B cell (primary cell): Measurements from ENCODE around the gene ATP5F1A. TPM values are rescaled to one million over a fixed set of nuclear protein-coding genes. Genes with fewer than 3 reads are reported as not detected.
"Not testable (repeated sequence)": the region's sequence is repeated elsewhere in the genome, so short reads cannot be mapped to it uniquely, and the experiment has no call there.

Experiments used
- ATAC-seq: fragments of 200-7000 bp; cut with Tn5 transposase; one replicate; pipeline ENCODE4 v1.10.0; 2021; ENCODE audit warnings: low read depth, mild to moderate bottlenecking, moderate number of reproducible peaks, moderate library complexity
- CTCF ChIA-PET: fragments of 350-600 bp; sonication (Branson Sonifier 250); formaldehyde crosslinking; loops from one replicate; lab custom pipeline; 2021; ENCODE audit warnings: antibody characterized with exemption, inconsistent platforms; lab: Charles Lee
- POLR2A ChIA-PET: fragments of 350-600 bp; sonication (Branson Sonifier 250); formaldehyde crosslinking; loops from one replicate; lab custom pipeline; 2021; ENCODE audit warnings: antibody characterized with exemption; lab: Charles Lee
- DNase-seq: peaks from one replicate; pipeline ENCODE4 v3.0.0; 2013
- H2AFZ ChIP-seq: 2 replicates; pipeline ENCODE4 v1.6.1; 2012; ENCODE audit warnings: mild to moderate bottlenecking, low read depth, low read length; ENCODE audit not compliant: insufficient read depth, poor library complexity, severe bottlenecking
- H3K27ac ChIP-seq, 2 donors: 1 replicate in 1 of 2; 2 replicates in 1 of 2; pipeline ENCODE4 v1.5.1; 2012 to 2013; ENCODE audit warnings: low read length in 2 of 2, mild to moderate bottlenecking in 2 of 2, moderate library complexity in 1 of 2
- H3K27me3 ChIP-seq, 4 experiments: fragments of 200-600 bp in 1 of 4; sonication (generic) in 1 of 4; replicated peaks in 1 of 4; 1 replicate in 2 of 4; 2 replicates in 2 of 4; pipeline versions ENCODE4 v1.6.1 to v1.7.0; 2013 to 2016; ENCODE audit warnings: low read length in 3 of 4, mild to moderate bottlenecking in 2 of 4, mixed read lengths in 1 of 4, moderate library complexity in 1 of 4; ENCODE audit not compliant: insufficient read depth in 4 of 4, control insufficient read depth in 3 of 4; ENCODE audit errors: control extremely low read depth in 1 of 4
- H3K36me3 ChIP-seq, 2 experiments: replicated peaks in 1 of 2; 1 replicate in 1 of 2; 2 replicates in 1 of 2; pipeline versions ENCODE4 v1.6.1 to v1.7.1; 2013; ENCODE audit warnings: low read length in 1 of 2; ENCODE audit not compliant: insufficient read depth in 2 of 2, control insufficient read depth in 1 of 2; ENCODE audit errors: control extremely low read depth in 1 of 2, extremely low read depth in 1 of 2
- H3K4me1 ChIP-seq, 2 donors: fragments of 200-600 bp in 1 of 2; sonication (generic) in 1 of 2; 1 replicate in 1 of 2; 2 replicates in 1 of 2; pipeline versions ENCODE4 v1.5.1 to v1.6.1; 2013 to 2017; ENCODE audit warnings: low read length in 2 of 2; ENCODE audit not compliant: control insufficient read depth in 2 of 2, insufficient read depth in 2 of 2
- H3K4me2 ChIP-seq: replicated peaks from 2 replicates; pipeline ENCODE3; 2012; ENCODE audit warnings: mild to moderate bottlenecking, low read depth, low read length; ENCODE audit not compliant: poor library complexity, severe bottlenecking
- H3K4me3 ChIP-seq, 5 experiments: fragments of 200-600 bp in 1 of 5; sonication (generic) in 1 of 5; 1 replicate in 3 of 5; 2 replicates in 2 of 5; pipeline versions ENCODE4 v1.5.1 to v1.7.0; 2011 to 2016; ENCODE audit warnings: low read length in 4 of 5, mild to moderate bottlenecking in 4 of 5, low read depth in 2 of 5, control low read depth in 1 of 5, moderate library complexity in 1 of 5; ENCODE audit not compliant: insufficient read depth in 1 of 5; ENCODE audit errors: control extremely low read depth in 1 of 5, extremely low read depth in 1 of 5
- H3K79me2 ChIP-seq: fragments of 200-600 bp; sonication (generic); one replicate; pipeline ENCODE4 v1.6.0; 2016; ENCODE audit warnings: low read length; ENCODE audit not compliant: control insufficient read depth, insufficient read depth
- H3K9ac ChIP-seq: fragments of 200-600 bp; sonication (generic); 2 replicates; pipeline ENCODE4 v1.6.1; 2017; ENCODE audit warnings: mild to moderate bottlenecking, low read length, moderate library complexity
- H3K9me3 ChIP-seq, 3 donors: one replicate each; pipeline versions ENCODE4 v1.6.1 to v1.7.1; 2013; ENCODE audit warnings: low read length in 2 of 3; ENCODE audit not compliant: control insufficient read depth in 2 of 3, insufficient read depth in 1 of 3; ENCODE audit errors: control extremely low read depth in 1 of 3
- H4K20me1 ChIP-seq: 2 replicates; pipeline ENCODE4 v1.6.0; 2012; ENCODE audit warnings: mild to moderate bottlenecking, low read length; ENCODE audit not compliant: insufficient read depth, control insufficient read depth, poor library complexity, severe bottlenecking
- H3K27ac Mint-ChIP-seq: one replicate; pipeline ENCODE4 v1.8.0; 2021; ENCODE audit warnings: mixed read lengths
- H3K27me3 Mint-ChIP-seq: one replicate; pipeline ENCODE4 v1.8.0; 2021; ENCODE audit warnings: mixed read lengths
- H3K4me1 Mint-ChIP-seq: one replicate; pipeline ENCODE4 v1.8.0; 2021; ENCODE audit warnings: mixed read lengths
- H3K4me3 Mint-ChIP-seq: one replicate; pipeline ENCODE4 v1.8.0; 2021; ENCODE audit warnings: mixed read lengths
- H3K9me3 Mint-ChIP-seq: one replicate; pipeline ENCODE4 v1.8.0; 2022; ENCODE audit warnings: mixed read lengths; ENCODE audit not compliant: insufficient read depth
- EZH2 ChIP-seq: IDR thresholded peaks from 2 replicates; pipeline ENCODE4 v1.6.1; 2012; ENCODE audit warnings: borderline replicate concordance, low read depth, mild to moderate bottlenecking, moderate library complexity, low read length; ENCODE audit not compliant: insufficient read depth, poor library complexity, severe bottlenecking
- WGBS: methylation state at CpG from one replicate; pipeline ENCODE4 v1.1.5; 2013; ENCODE audit warnings: missing lambda C conversion rate; ENCODE audit not compliant: insufficient coverage; 5-methylcytosine and 5-hydroxymethylcytosine counted together
- intact Hi-C: fragments of 100-400 bp; cut with micrococcal nuclease; formaldehyde crosslinking; loops from one replicate; pipeline ENCODE4 v1.10.0; 2022
- polyA plus RNA-seq: library from polyadenylated mRNA; depleted of rRNA; stranded (reverse); fragments of >200 nt; gene quantifications from 2 replicates; pipeline ENCODE4 v1.2.3, GENCODE V29; 2012
- total RNA-seq, 2 donors: library from RNA; stranded (reverse); fragments of 120-200 nt in 1 of 2; gene quantifications; 1 replicate in 1 of 2; 2 replicates in 1 of 2; pipeline versions ENCODE4 v1.2.3 to v1.2.4, GENCODE V29; 2013 to 2022
- TF ChIP-seq, protein P1 (sequence below): fragments of 200-600 bp; IDR thresholded peaks from one replicate; pipeline ENCODE4 v1.8.0; 2022; ENCODE audit warnings: antibody characterized with exemption, mild to moderate bottlenecking

ATP5F1A gene
- total and polyA plus RNA-seq, 2 donors (not counting 1 experiment from before 2014, with no cell fraction given): 225 to 235 TPM

DNA sequence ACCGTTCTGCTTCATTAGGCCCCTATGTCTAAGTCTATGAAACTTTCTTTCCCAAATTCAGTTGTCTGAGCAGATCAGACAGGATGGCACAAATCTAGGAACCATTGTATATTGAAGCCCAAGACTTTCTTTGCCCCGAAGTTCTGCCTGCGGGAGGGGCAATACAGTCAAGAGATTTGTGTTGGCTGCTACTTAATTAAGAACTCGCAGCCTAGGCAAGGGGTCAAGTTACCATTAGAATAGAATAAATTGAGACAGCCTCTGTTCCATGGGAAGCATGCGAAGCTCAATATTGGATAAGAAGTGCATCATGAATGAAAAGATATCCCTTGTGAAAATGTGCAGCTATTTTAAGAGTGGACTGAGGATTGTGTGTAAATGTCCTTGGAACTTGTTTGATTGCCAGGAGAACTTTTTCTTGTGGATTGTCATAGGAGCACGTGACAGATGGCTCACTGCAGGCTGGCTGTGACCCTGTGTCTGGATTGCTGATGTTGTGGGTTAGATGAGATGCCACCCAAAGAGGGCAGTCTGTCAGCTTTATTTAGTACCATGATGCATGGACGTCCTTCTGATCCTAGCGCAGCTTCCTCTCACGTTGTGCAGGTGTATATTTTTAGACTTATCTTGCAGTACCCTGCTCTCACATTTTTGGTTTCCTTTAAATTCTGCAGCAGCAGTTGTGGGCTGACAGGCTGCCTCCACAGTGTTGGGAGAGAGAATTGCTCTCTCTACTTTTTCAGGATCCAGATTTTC lies 37.0 kb upstream of the ATP5F1A start:
- H3K4me2 ChIP-seq: no peak overlapping the region
- H3K27me3 ChIP-seq: no peaks in the 10 kb centered on the region
- no peak for ATAC-seq
- no peaks in the 10 kb centered on the region for H3K4me1 ChIP-seq
- no peak overlapping the region for H3K4me3 Mint-ChIP-seq
- no peaks in the 10 kb centered on the region for H3K9me3 ChIP-seq
- DNase-seq: no peak
- no peak overlapping the region for H3K4me3 ChIP-seq
- H3K79me2 ChIP-seq: no peaks in the 10 kb centered on the region
- no peak overlapping the region for H3K9ac ChIP-seq
- intact Hi-C loops: no loop called here
- no peaks in the 10 kb centered on the region for H3K4me1 Mint-ChIP-seq
- H3K36me3 ChIP-seq: no peaks in the 10 kb centered on the region
- H3K9me3 Mint-ChIP-seq: no peaks in the 10 kb centered on the region
- no peaks in the 10 kb centered on the region for H4K20me1 ChIP-seq
- H3K27ac ChIP-seq: no peak overlapping the region
- H3K27me3 Mint-ChIP-seq: no peaks in the 10 kb centered on the region
- POLR2A ChIA-PET: no interaction called here
- H3K27ac Mint-ChIP-seq: no peak overlapping the region
- H2AFZ ChIP-seq: no peak overlapping the region
- TF ChIP-seq, protein P1, sequence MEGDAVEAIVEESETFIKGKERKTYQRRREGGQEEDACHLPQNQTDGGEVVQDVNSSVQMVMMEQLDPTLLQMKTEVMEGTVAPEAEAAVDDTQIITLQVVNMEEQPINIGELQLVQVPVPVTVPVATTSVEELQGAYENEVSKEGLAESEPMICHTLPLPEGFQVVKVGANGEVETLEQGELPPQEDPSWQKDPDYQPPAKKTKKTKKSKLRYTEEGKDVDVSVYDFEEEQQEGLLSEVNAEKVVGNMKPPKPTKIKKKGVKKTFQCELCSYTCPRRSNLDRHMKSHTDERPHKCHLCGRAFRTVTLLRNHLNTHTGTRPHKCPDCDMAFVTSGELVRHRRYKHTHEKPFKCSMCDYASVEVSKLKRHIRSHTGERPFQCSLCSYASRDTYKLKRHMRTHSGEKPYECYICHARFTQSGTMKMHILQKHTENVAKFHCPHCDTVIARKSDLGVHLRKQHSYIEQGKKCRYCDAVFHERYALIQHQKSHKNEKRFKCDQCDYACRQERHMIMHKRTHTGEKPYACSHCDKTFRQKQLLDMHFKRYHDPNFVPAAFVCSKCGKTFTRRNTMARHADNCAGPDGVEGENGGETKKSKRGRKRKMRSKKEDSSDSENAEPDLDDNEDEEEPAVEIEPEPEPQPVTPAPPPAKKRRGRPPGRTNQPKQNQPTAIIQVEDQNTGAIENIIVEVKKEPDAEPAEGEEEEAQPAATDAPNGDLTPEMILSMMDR: no peak
- no peak for TF ChIP-seq EZH2
- 54% methylated on average over 8 of the region's 9 CpGs for WGBS
- CTCF ChIA-PET: interaction anchor here (0.8 to 2.1 kb wide), 2 partner anchors 13 to 14 kb away, joined by 3 to 6 read pairs; no protein-coding TSS in a partner anchor

DNA sequence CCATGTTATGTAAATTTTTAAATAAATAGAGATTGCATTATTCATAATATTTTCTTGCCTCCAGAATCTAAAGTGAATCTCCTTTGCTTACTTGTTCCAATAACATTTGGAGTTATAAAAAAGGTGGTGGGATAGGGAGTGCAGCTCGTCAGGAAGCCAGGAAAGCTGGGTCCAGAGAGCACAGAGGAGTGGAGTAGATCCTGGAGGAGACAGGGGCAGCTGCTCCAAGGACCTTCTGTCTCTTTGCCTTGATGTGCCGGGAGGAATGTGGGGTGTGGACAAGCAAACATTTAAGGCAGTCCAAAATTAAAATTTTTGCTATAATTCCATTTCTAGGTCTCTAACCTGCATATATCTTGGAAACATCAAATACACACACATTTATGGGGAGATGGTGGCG lies 35.4 kb upstream of the ATP5F1A start:
- ATAC-seq (no peak), DNase-seq (no peak)
- no peak overlapping the region for H3K27ac Mint-ChIP-seq
- WGBS: 100% methylated on average over 1 of the region's 3 CpGs
- H3K4me2 ChIP-seq: no peak overlapping the region
- H3K9me3 Mint-ChIP-seq: no peaks in the 10 kb centered on the region
- H3K9me3 ChIP-seq: no peaks in the 10 kb centered on the region
- H2AFZ ChIP-seq: no peak overlapping the region
- H4K20me1 ChIP-seq: no peaks in the 10 kb centered on the region
- TF ChIP-seq, protein P1: no peak
- no peak for TF ChIP-seq EZH2
- no peak overlapping the region for H3K4me3 ChIP-seq
- H3K27ac ChIP-seq: no peak overlapping the region
- H3K4me1 ChIP-seq: no peaks in the 10 kb centered on the region
- CTCF ChIA-PET: no interaction called here
- no peaks in the 10 kb centered on the region for H3K4me1 Mint-ChIP-seq
- intact Hi-C loops: no loop called here
- H3K4me3 Mint-ChIP-seq: no peak overlapping the region
- H3K36me3 ChIP-seq: peaks cover 2 to 10% of the 10 kb centered on the region in 2 experiments
- no peaks in the 10 kb centered on the region for H3K27me3 ChIP-seq
- no peaks in the 10 kb centered on the region for H3K27me3 Mint-ChIP-seq
- POLR2A ChIA-PET: no interaction called here
- no peaks in the 10 kb centered on the region for H3K79me2 ChIP-seq
- H3K9ac ChIP-seq: no peak overlapping the region

DNA sequence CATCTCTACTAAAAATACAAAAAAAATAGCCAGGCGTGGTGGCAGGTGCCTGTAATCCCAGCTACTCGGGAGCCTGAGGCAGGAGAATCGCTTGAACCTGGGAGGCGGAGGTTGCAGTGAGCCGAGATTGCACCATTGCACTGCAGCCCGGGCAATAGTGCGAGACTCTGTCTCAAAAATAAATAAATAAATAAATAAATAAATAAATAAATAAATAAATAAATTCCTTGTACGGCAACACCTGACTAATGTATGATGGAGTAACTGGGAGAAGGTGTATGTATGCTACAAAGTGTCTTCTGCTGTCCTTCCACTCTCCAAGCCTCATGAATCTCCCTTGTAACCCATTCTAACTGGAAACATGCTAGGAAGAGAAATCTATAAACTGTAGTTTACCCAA lies 32.5 kb upstream of the ATP5F1A start:
- no CpG with 5 or more reads among the region's 8 CpGs for WGBS
- intact Hi-C loops, H4K20me1 ChIP-seq, H3K9ac ChIP-seq, DNase-seq, H3K4me3 Mint-ChIP-seq, H3K9me3 ChIP-seq, H3K27me3 ChIP-seq, H2AFZ ChIP-seq, H3K4me1 ChIP-seq, H3K4me3 ChIP-seq, H3K9me3 Mint-ChIP-seq, H3K4me1 Mint-ChIP-seq, H3K27ac Mint-ChIP-seq, H3K27me3 Mint-ChIP-seq, ATAC-seq, POLR2A ChIA-PET, H3K79me2 ChIP-seq, H3K4me2 ChIP-seq, CTCF ChIA-PET, H3K27ac ChIP-seq: not testable (repeated sequence)
- H3K36me3 ChIP-seq: peaks cover 6 to 31% of the 10 kb centered on the region in 2 experiments
